DOHH2 (cell line): Measurements from ENCODE around the gene STYXL2.

ENCODE experiments used
- H3F3A ChIP-seq: fragments of 200-600 bp; sonication (generic), shearing (Covaris generic); 2 replicates; pipeline ENCODE4 v1.6.0; 2016; ENCODE audit warnings: antibody characterized with exemption, mild to moderate bottlenecking; ENCODE audit not compliant: control insufficient read depth, insufficient read depth
- H3K27ac ChIP-seq: fragments of 200-600 bp; sonication (generic); 2 replicates; pipeline ENCODE4 v1.5.1; 2014; ENCODE audit warnings: low read depth, mild to moderate bottlenecking, low read length, moderate library complexity
- H3K27me3 ChIP-seq: fragments of 200-600 bp; sonication (generic); 2 replicates; pipeline ENCODE4 v1.6.1; 2014; ENCODE audit warnings: mild to moderate bottlenecking, low read length, mixed read lengths; ENCODE audit not compliant: control insufficient read depth
- H3K36me3 ChIP-seq: fragments of 200-600 bp; sonication (generic); 2 replicates; pipeline ENCODE4 v1.6.1; 2014; ENCODE audit warnings: mild to moderate bottlenecking, low read length, moderate library complexity, mixed read lengths; ENCODE audit not compliant: control insufficient read depth
- H3K4me1 ChIP-seq: fragments of 200-600 bp; sonication (generic); 2 replicates; pipeline ENCODE4 v1.6.1; 2014; ENCODE audit warnings: mild to moderate bottlenecking, low read length, mixed read lengths; ENCODE audit not compliant: control insufficient read depth
- H3K4me2 ChIP-seq: fragments of 200-600 bp; sonication (generic); 2 replicates; pipeline ENCODE4 v1.6.0; 2014; ENCODE audit warnings: mild to moderate bottlenecking, low read length, moderate library complexity
- H3K4me3 ChIP-seq: fragments of 200-600 bp; sonication (generic); 2 replicates; pipeline ENCODE4 v1.5.1; 2014; ENCODE audit warnings: mild to moderate bottlenecking, low read length, mixed read lengths
- H3K79me2 ChIP-seq: fragments of 200-600 bp; sonication (generic); 2 replicates; pipeline ENCODE4 v1.6.1; 2014; ENCODE audit warnings: mild to moderate bottlenecking, low read length, mixed read lengths; ENCODE audit not compliant: control insufficient read depth
- H3K9me2 ChIP-seq: fragments of 200-600 bp; sonication (generic); replicated peaks from 2 replicates; pipeline ENCODE4 v1.6.1; 2014; ENCODE audit warnings: mild to moderate bottlenecking, low read length, mixed read lengths; ENCODE audit not compliant: control insufficient read depth
- H3K9me3 ChIP-seq: fragments of 200-600 bp; sonication (generic); 2 replicates; pipeline ENCODE4 v1.6.1; 2014; ENCODE audit warnings: antibody characterized with exemption, low read length, mixed read lengths; ENCODE audit not compliant: control insufficient read depth, insufficient read depth
- H4K20me1 ChIP-seq: fragments of 200-600 bp; sonication (generic); 2 replicates; pipeline ENCODE4 v1.6.0; 2014; ENCODE audit warnings: low read depth, mild to moderate bottlenecking, antibody characterized with exemption, low read length, moderate library complexity; ENCODE audit not compliant: control insufficient read depth, insufficient read depth
- CTCF ChIP-seq: fragments of 200-600 bp; sonication (generic); IDR thresholded peaks from one replicate; pipeline ENCODE4 v1.5.1; 2014; ENCODE audit warnings: antibody characterized with exemption, mild to moderate bottlenecking, low read depth, low read length; ENCODE audit not compliant: poor library complexity, severe bottlenecking
- EZH2phosphoT487 ChIP-seq: fragments of 200-600 bp; sonication (generic); IDR thresholded peaks from 2 replicates; pipeline ENCODE4 v1.6.1; 2017; ENCODE audit warnings: borderline replicate concordance, mild to moderate bottlenecking, antibody characterized with exemption, low read length, moderate library complexity, mixed read lengths

STYXL2 gene

GRCh38 chr1:167099851-167100250, 6.0 kb downstream of the STYXL2 start:
- Histone ChIP-seq H3K9me2 (no peaks in the 10 kb centered on the region), H3K36me3 (no peaks in the 10 kb centered on the region), H3K9me3 (0 out of 2 replicates have a peak, but pooled peaks cover 3% of the 10 kb centered on the region), H3K4me2 (no peak overlapping the region), H3F3A (no peaks in the 10 kb centered on the region), H3K79me2 (no peaks in the 10 kb centered on the region), H3K27me3 (no peaks in the 10 kb centered on the region), H3K4me3 (no peak overlapping the region), H3K4me1 (peaks cover 11% of the 10 kb centered on the region), H4K20me1 (no peaks in the 10 kb centered on the region), H3K27ac (no peak overlapping the region)
- no peak for TF ChIP-seq EZH2phosphoT487
- no peak for TF ChIP-seq CTCF

GRCh38 chr1:167100730-167101129, 6.9 kb downstream of the STYXL2 start:
- Histone ChIP-seq H3K27ac (no peak overlapping the region), H3K4me1 (peaks cover 19% of the 10 kb centered on the region)

GRCh38 chr1:167101754-167102153, 7.9 kb downstream of the STYXL2 start:
- H3K4me2 ChIP-seq, result no peak overlapping the region
- H3K9me3 ChIP-seq, result 0 out of 2 replicates have a peak, but pooled peaks cover 3% of the 10 kb centered on the region
- H3K4me3 ChIP-seq, result no peak overlapping the region
- H3K4me1 ChIP-seq, result peaks cover 25% of the 10 kb centered on the region
- H4K20me1 ChIP-seq, result no peaks in the 10 kb centered on the region
- H3K36me3 ChIP-seq, result no peaks in the 10 kb centered on the region
- no peaks in the 10 kb centered on the region for H3K9me2 ChIP-seq
- no peaks in the 10 kb centered on the region for H3K79me2 ChIP-seq
- H3K27ac ChIP-seq, result no peak overlapping the region
- H3F3A ChIP-seq, result no peaks in the 10 kb centered on the region
- H3K27me3 ChIP-seq, result no peaks in the 10 kb centered on the region
- no peak for TF ChIP-seq EZH2phosphoT487
- TF ChIP-seq CTCF, result no peak

More at GRCh38 chr1:167100730-167101129, 6.9 kb downstream of the STYXL2 start:
- Histone ChIP-seq H3K4me3 (no peak overlapping the region), H3K27me3 (no peaks in the 10 kb centered on the region), H3K4me2 (no peak overlapping the region), H3F3A (no peaks in the 10 kb centered on the region), H3K9me3 (0 out of 2 replicates have a peak, but pooled peaks cover 3% of the 10 kb centered on the region), H3K9me2 (no peaks in the 10 kb centered on the region), H3K36me3 (no peaks in the 10 kb centered on the region), H3K79me2 (no peaks in the 10 kb centered on the region), H4K20me1 (no peaks in the 10 kb centered on the region)
- TF ChIP-seq CTCF (no peak), EZH2phosphoT487 (no peak)
